Nucleus accumbens (tissue), 56 donors: ENCODE data around the gene ABHD2.
A peak's percentile ranks its signal among the peaks of the same experiment; 100 is the strongest.

ENCODE experiments used
- DNase-seq, 56 donors: peaks; one replicate each; lab custom pipeline; 2025; lab: John Stamatoyannopoulos, UW

Gene ABHD2

DNA sequence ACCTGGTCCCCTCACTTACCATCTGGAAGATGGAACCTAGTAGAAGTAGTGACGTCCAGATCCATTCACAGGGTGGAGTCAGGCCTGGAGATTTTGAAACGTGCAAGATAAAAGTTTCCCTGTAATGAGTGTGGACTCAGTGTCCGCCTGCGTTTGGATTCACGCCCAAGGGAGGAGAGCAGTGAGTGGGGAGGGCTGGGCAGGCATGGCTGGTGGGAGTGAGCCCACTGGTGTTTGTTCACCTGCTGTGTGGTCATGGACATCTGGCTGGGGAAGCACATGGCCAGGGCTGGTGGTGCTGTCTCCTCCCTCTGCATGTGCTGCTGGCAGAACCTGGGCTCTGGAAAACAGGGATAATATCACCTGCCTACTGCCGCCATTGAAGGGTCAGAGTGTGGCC lies 96.1 kb downstream of the ABHD2 start:
- no peak for DNase-seq

DNA sequence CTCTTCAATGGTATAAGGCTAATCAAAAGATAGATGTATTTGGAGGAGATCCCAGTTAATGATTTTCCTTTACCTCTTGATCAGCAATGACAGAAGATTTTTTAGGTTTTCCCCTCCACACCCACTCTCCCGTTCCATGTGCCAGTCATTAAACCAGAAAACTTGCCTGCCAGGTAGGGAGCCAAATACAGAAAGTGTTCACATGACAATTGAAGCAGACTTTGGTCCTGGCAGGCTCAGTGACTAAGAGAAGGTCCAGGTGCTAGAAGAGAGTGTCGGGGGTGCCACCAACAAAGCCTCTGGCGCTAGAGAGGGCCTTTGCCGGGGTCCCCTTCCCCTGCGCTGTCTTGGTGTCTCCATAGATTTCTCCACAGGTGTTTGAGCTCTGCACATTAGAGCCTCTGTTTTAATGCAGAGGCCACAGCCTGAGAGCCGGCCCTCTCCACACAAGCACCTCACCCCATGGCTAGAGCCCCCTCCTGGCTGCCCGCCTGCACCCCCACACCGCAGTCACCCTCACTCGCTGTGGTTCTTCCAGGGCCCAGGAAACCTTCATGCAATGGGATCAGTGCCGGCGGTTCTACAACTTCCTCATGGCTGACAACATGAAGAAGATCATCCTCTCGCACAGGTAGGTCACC lies 96.8 kb downstream of the ABHD2 start:
- no peak for DNase-seq

DNA sequence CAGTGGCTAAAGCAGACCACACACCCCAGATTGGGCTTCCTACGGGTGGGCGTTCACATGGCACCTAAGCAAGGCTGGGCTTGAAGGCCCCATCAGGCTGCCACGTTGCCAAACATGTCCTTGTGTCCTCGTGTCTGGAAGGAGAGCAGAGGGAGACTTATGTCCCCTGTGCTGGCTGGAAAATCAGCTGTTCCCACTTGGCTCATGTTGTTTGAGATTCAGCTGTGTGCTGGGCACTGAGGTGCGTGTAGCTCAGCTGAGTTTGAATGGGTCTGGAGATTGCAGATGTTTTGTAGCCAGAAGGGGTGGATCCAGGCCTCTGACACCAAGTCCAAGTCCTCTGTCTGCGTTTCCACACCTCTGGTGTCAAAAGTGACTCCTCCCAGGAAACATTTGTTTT lies 98.5 kb downstream of the ABHD2 start:
- peak in 1 of 56 donors; percentile 12 for DNase-seq

DNA sequence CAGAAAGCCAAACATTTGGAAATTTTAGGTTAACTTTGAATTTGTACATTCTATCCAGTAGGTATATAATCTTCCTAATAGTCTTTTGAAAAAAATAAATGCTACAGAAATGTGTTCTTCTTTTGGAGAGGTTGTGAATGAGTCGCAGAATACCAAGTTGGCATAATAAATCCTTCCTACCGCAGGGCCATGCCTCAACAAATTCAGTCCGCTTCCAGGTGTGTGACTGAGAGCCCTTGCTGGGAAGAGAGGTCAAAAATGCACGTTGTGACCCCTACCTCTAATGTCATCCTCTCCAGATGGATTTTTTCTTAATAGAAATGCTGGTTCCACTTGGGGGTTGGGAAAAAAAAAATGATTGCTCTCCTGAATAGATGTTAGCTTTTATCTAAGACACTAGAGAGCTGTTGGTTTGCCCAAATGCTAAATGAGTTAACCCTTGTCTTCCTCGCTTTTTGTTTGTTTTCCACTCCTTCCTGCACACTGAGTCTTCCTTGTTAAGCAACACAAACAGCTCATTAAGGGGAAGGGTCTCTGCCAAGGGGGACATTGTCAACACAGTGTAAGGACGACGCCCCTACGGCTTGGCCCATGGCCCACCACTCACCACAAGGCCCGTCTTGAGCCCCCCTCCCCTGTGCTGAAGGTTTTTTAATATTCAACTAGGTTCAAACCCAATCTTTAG lies 99.2 kb downstream of the ABHD2 start:
- DNase-seq, result no peak

DNA sequence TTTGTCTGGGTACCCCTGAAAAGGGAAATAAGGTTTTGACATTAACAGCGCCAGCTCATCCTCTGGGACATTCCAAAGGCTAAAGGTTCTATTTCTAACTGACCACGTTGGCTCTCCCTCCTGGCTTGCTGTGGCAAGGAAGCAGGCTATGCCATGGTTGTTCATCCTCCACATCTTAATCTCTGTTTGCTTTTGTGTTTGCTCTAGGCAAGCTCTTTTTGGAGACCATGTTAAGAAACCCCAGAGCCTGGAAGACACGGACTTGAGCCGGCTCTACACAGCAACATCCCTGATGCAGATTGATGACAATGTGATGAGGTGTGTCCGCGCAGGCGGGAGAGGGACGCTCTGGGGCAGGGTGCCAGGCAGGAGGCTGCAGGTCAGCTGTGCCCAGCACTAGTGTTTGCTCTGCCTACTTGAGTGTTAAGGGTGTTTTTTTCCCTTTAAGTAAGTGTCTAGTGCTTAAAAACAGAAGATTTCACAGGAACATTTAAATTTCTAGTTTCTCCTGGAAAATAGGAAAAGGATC lies 99.8 kb downstream of the ABHD2 start:
- DNase-seq, result no peak

DNA sequence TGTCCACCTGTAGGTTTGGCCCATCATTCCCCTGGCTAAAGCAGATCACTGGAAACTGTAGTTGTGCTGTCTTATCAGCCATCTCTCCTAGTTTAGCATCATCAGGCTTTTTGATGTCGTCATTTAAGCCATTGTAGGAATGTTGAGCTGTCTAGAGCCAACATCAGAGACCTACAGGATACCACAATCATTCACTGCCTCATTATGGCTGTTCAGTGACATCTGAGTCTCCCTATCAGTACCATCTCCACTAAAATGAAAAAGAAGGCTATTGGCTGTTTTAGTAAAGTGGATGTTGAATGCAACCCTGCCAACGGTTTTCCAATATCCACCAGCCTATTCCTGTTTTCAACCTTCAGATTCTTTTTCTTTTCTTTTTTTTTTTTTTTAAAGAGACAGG lies 103.9 kb downstream of the ABHD2 start:
- DNase-seq, result no peak

DNA sequence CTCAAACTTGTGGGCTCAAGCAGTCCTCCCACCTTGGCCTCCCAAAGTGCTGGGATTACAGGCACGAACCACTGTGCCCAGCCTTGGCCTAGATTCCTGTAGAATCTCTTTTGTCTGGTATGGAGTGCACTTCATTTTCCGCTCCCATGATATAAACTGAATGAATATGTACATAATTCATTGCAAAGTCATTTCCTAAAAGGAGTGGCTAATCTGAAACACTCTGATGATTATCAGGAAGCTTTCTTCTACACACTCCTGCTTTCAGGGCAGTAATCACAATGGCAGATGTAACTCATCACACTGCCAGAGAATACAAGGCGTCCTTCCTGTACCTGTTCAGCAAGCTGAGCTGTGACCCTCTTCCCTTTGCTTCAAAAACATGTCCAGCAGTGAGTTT lies 104.5 kb downstream of the ABHD2 start:
- DNase-seq, result no peak

DNA sequence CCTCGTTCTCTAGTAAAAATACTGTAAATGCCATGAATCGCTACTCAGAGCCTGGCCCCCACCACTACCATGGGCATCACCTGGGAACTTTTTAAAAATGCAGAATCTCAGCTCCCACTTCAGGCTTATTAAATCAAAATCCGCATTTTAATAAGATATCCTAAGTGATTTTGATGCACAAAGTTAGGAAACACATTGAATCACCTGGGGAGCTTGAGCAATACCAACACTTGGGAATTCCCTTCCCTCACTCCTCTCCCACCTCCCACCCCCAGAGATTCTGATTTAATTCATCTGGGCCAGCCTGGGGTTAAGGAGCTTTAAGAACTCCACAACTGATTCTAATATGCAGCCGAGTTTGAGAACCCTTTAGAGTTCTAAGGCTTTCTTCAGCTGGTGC lies 106.4 kb downstream of the ABHD2 start:
- DNase-seq, result peak in 6 of 56 donors; percentile 7 to 32 (median 16)

DNA sequence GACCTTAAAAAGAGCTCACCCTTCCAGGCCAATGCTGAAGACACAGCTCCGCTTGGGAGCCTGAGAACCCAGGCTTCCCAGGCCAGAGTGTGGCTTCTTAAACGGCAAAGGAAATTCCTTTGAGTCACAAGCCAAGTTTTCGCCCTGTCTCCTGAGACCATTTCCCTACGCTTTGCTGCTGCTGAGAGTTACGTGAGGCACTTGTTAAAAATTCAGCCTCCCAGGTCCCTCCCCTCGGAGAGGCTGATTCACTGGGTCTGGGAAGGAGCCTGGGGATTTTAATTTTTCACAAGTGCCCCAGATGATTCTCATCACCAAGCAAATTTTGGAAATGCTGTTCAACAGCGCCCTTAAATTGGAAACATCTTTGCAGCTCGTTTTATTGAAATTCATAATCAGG lies 107.6 kb downstream of the ABHD2 start:
- no peak for DNase-seq

DNA sequence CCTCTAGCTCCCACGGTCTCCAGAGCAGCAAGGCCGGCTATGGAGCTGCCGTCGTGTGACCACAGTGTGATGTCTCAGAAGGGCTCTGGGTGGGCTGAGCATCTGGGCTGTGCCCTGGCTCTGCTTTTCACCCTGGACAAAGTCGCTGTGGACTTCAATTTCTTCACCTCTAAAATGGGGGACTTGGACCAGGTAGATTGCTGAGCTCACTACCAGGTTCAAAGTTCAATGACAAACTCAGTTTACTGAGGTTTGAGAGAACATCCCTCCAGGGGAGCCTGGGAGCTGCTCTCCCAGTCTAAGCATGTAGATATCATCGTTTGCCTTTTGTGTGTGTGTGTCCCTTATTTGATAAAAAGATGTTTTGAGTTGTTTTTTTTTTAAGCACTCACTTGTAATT lies 108.0 kb downstream of the ABHD2 start:
- DNase-seq, result no peak

DNA sequence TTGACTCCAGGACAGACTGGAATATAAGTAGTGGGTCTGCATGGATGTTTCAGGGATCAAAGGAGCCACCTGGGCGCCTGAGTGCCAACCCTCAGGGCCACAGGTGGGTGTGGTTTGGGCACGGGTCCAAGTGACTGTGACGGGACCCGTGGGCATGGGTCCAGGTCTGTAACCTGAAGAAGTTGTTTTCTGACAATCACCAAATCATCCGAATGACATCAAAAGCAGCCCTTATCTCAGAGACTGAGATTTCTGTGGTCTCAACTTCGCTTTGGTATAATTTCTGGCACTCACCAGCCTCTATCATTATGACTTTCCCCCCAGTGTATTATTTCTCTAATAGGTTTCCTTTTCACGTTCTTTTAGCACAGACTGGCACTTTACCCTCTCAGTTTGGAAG lies 108.7 kb downstream of the ABHD2 start:
- peak in 1 of 56 donors; percentile 13 for DNase-seq

DNA sequence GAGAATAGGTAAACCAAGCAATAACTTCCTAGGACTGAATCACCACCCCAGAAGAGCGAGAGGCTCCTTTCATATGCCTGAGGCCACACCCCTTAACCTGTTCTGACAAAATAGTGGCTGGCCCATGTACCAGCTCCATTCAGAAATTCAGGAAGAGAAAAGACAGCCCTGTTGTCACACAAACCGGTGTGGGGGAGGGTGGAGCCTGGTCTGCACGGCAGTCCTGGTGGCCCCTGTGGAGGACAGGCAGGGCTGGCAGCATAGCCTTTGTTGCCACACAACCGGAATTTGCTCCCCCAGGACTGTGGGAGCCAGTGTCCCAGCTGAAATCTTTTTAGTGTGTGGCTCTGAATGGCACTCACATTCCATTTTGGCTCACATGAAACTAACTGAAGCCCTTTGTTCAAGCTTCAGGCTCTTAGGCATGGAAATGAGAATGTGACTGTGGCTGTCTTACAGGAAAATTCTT lies 109.3 kb downstream of the ABHD2 start:
- peak in 54 of 56 donors; percentile 15 to 87 (median 69) for DNase-seq

DNA sequence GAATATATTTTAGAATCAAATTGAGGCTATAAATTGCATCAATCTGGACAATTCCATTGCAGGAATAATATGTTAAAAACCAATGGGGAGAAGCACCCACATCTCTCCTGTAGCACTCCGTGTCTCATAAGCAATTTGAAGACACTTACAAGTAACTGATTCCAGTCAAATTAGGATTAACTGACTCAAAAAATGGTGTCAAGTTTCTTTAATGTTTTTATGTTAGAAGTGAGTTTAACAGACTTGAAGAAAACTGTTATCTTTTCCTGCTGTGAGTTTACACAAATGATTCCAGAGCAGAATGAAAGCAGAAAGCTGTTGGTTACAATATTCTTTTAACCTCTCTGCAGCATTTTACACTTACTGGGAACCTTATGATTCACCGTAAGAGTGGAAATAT lies 109.9 kb downstream of the ABHD2 start:
- no peak for DNase-seq

DNA sequence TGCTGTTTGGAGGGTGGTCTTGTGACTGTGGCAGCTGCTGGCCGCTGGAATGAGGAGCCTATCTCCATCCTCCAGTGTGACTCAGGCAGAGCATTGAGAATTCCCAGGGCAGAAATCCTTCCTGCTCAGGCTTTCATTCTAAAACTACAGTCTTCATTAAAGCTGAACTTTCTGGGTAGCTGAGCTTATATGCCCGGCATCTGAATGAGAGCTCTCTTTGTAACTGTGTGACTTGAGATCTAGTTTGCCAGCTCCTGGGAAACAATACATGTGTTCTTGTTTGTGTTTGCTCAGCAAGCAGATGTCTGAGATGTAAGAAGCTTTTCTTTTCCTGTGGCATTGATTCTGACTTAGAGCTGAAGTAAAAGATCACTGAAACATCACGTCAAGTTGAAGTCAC lies 110.7 kb downstream of the ABHD2 start:
- peak in 30 of 56 donors; percentile 7 to 67 (median 34) for DNase-seq

DNA sequence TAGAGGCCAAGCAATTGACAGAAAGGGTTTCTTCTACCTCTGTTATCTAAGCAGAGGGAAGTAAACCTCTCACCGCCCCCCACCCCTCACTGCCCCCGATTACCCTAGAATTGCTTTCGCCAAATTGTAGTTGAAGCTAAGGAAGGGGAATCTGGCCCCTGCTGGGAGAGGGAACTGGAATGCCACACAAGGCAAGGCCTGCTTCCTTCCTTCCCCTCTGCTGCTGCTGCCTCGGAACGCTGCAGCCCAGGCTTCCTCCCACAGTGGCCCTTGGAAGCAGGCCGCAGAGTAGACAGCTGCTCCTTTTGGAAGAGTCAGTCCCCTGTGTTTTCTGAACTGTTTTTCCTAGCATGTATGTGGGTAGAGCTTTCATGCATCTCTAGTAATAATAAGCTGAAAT lies 111.5 kb downstream of the ABHD2 start:
- peak in 16 of 56 donors; percentile 9 to 46 (median 28) for DNase-seq

DNA sequence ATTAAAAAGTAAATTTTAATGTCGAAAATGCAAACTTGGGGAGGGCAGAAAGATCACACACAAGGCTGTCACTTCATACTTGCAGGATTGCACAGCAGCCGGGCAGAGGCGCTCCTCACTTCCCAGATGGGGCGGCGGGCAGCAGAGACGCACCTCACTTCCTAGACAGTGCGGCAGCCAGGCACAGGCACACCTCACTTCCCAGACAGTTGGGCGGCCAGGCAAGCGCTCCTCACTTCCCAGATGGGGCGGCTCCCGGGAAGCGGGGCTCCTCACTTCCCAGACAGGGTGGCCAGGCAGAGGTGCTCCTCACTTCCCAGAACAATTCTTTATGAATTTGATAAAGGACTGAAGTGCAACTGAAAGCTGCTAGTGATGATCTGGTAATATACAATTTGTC lies 111.9 kb downstream of the ABHD2 start:
- DNase-seq, result peak in 1 of 56 donors; percentile 12

DNA sequence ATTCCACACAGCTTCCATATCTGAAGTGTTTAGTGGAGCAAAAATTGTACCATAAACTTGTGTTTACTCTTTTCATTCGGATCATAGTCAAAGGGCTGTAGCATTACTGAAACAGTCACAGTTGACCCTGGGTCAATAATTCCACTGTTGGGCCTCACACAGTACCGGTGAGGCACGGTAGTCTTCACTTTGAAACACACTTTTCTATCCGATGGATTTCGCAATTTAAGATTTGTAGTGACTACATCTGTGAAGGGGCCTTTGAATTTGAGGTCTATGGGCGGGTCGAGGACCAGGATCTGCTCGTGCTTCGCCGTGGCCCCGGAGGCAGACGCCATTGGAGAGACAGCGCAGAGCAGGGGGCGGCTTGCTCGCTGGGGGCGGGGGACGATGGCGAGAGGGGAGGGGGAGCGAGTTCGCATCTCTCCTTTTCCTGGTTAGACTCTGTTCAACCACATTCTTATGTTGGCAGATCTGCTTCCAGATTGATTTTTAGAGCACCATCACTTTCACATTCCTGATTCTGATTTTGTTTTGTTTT lies 113.3 kb downstream of the ABHD2 start:
- no peak for DNase-seq

DNA sequence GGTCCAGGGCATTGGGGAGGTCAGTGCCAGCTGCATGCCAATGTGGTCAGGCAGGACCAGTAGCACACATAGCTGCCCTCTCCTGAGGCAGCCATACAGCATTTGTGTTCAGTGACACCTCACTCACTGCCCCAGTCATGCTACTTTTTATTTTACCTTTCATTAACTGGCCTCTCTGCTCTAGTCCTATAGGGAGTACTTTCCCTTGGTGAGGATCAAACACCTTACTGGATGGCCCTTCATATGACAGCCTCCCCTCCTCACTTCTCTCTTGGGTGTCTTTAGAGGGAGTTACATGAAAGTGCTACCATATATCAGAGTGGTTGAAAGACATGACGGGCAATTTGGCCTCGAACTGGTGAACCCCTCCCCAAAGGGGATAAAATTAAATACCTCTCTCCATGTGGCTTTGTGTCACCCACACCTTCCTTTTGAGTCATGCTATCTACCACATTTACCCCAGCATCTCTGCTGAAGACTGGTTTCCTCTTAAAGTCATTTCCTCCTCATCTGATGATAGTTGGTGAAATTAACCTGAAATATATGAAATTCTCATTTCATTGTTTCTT lies 115.5 kb downstream of the ABHD2 start:
- no peak for DNase-seq

DNA sequence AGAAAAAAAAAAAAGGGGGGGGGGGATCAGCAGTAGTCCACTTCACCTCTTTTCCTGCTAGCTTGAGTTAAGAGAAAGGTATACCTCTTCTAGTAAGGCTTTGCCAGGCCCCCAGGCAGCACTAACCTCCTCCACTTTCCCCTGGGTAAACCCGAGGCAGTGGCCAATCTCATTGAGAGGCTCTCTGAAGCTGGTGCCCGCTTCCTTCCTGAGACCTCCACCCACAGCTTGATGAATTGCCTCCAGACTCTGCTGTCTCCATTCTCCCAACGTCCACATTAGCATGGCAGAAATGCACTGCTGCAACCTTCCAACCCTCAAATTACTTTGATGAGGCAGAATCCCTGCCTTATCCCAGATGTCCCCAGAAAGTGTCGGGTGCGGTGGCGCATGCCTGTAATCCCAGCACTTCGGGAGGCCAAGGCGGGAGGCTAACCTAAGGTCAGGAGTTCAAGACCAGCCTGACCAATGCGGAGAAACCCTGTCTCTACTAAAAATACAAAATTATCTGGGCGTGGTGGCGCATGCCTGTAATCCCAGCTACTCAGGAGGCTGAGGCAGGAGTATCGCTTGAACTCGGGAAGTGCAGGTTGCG lies 117.8 kb downstream of the ABHD2 start:
- no peak for DNase-seq

DNA sequence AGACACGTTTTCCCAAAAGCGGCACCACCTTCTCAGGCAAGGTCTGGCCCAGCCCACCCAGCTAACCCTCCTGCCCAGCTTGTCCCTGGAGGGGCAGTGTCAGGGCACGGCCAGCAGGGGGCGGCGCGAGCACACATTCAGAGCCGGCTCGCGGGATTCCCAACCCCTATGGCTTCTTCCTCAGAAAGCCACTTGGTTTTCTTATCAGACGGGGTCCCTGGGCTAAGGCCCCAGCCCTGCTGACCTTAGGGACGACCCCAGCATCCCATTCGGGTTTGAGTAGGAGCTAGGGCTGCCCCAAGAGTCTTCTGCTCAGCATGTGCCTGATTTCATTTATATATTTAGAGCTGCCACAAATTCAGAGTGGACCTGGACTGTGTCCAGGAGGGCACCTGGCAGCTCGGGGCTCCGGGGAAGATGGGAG lies 118.7 kb downstream of the ABHD2 start:
- peak in 51 of 56 donors; percentile 19 to 87 (median 64) for DNase-seq

DNA sequence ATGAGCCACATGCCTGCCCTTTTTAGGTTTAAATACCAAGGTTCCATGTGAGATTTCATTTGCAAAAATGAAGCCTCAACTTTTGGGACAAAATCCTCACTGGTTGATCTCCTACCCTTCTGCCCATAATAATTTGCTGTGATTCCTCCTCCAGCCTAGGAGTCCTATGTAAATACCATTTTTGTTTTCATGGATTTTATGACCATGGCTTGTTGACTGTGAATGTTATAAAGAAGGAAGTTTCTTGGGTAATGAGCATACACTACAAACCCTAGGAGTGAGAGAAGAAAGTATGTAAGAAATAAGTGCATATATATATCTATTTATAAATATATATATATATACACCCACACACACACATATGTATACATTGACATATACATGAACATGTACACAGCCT lies 120.0 kb downstream of the ABHD2 start:
- DNase-seq, result no peak
